ENCODE measurements around the gene ZDHHC24. TPM values are rescaled to one million over a fixed set of nuclear protein-coding genes. Genes with fewer than 3 reads are reported as not detected.

The ZDHHC24 gene
- total and polyA plus RNA-seq, 2 donors (not counting 1 experiment from before 2014, with no cell fraction given) = 6.0 to 11.6 TPM

- no peak overlapping the region for H3K27ac ChIP-seq (ENCODE audit: insufficient read depth, low read length)
- no peaks in the 10 kb centered on the region for H3K4me1 ChIP-seq (ENCODE audit: control insufficient read depth, extremely low read depth, insufficient read depth, low read length)
- no peak overlapping the region for H3K4me3 ChIP-seq (replicated peaks in 1 of 4; ENCODE audit: control extremely low read depth in 1 of 4, insufficient read depth in 1 of 4, low read depth in 3 of 4, low read length in 4 of 4)
- H3K9me3 ChIP-seq (ENCODE audit: control insufficient read depth, insufficient read depth, low read depth, low read length) = no peaks in the 10 kb centered on the region
- no peaks in the 10 kb centered on the region for H4K20me1 ChIP-seq (ENCODE audit: control insufficient read depth, extremely low read depth, insufficient read depth, low read length)
- H3K27me3 ChIP-seq (ENCODE audit: control insufficient read depth, insufficient read depth, low read length) = peaks cover 16% of the 10 kb centered on the region
- no peaks in the 10 kb centered on the region for H3K79me2 ChIP-seq (ENCODE audit: control insufficient read depth, insufficient read depth, low read length)
- TF ChIP-seq EZH2 (IDR thresholded peaks at IDR 0.05; ENCODE audit: low read length, missing control alignments) (no peak), CTCF (conservative IDR thresholded peaks at IDR 0.05 in 1 of 2, IDR thresholded peaks at IDR 0.05 in 1 of 2; ENCODE audit: low read depth in 1 of 2, low read length in 2 of 2) (no peak)
- no peak for DNase-seq (ENCODE audit: low read depth in 2 of 2)
- no peaks in the 10 kb centered on the region for H3K36me3 ChIP-seq (ENCODE audit: control insufficient read depth, insufficient read depth, low read length)
- H2AFZ ChIP-seq (ENCODE audit: low read length) = no peak overlapping the region
- no peak overlapping the region for H3K9ac ChIP-seq (ENCODE audit: insufficient read depth, low read length)
- no peak overlapping the region for H3K4me2 ChIP-seq (ENCODE audit: extremely low read depth, insufficient read depth, low read length)
These were observed 12.0 kb upstream of the ZDHHC24 start for GRCh38 chr11:66557733-66558326.

GRCh38 chr11:66556086-66556485, 10.2 kb upstream of the ZDHHC24 start:
- Histone ChIP-seq H3K9me3 (ENCODE audit: control insufficient read depth, insufficient read depth, low read depth, low read length) (no peaks in the 10 kb centered on the region), H3K79me2 (ENCODE audit: control insufficient read depth, insufficient read depth, low read length) (no peaks in the 10 kb centered on the region), H3K4me2 (ENCODE audit: extremely low read depth, insufficient read depth, low read length) (no peak overlapping the region), H3K27ac (ENCODE audit: insufficient read depth, low read length) (no peak overlapping the region), H3K36me3 (ENCODE audit: control insufficient read depth, insufficient read depth, low read length) (no peaks in the 10 kb centered on the region), H3K4me1 (ENCODE audit: control insufficient read depth, extremely low read depth, insufficient read depth, low read length) (no peaks in the 10 kb centered on the region), H3K27me3 (ENCODE audit: control insufficient read depth, insufficient read depth, low read length) (peaks cover 16% of the 10 kb centered on the region), H3K4me3 (replicated peaks in 1 of 4; ENCODE audit: control extremely low read depth in 1 of 4, insufficient read depth in 1 of 4, low read depth in 3 of 4, low read length in 4 of 4) (no peak overlapping the region), H4K20me1 (ENCODE audit: control insufficient read depth, extremely low read depth, insufficient read depth, low read length) (no peaks in the 10 kb centered on the region), H2AFZ (ENCODE audit: low read length) (no peak overlapping the region), H3K9ac (ENCODE audit: insufficient read depth, low read length) (no peak overlapping the region)
- DNase-seq (ENCODE audit: low read depth in 2 of 2) = no peak
- TF ChIP-seq EZH2 (IDR thresholded peaks at IDR 0.05; ENCODE audit: low read length, missing control alignments) (no peak), CTCF (conservative IDR thresholded peaks at IDR 0.05 in 1 of 2, IDR thresholded peaks at IDR 0.05 in 1 of 2; ENCODE audit: low read depth in 1 of 2, low read length in 2 of 2) (no peak)

GRCh38 chr11:66555416-66555815, 9.6 kb upstream of the ZDHHC24 start:
- Histone ChIP-seq H3K4me3 (replicated peaks in 1 of 4; ENCODE audit: control extremely low read depth in 1 of 4, insufficient read depth in 1 of 4, low read depth in 3 of 4, low read length in 4 of 4) (no peak overlapping the region), H3K27me3 (ENCODE audit: control insufficient read depth, insufficient read depth, low read length) (peaks cover 18% of the 10 kb centered on the region), H3K36me3 (ENCODE audit: control insufficient read depth, insufficient read depth, low read length) (no peaks in the 10 kb centered on the region), H3K27ac (ENCODE audit: insufficient read depth, low read length) (no peak overlapping the region), H3K9ac (ENCODE audit: insufficient read depth, low read length) (no peak overlapping the region), H3K79me2 (ENCODE audit: control insufficient read depth, insufficient read depth, low read length) (no peaks in the 10 kb centered on the region), H2AFZ (ENCODE audit: low read length) (no peak overlapping the region), H3K9me3 (ENCODE audit: control insufficient read depth, insufficient read depth, low read depth, low read length) (no peaks in the 10 kb centered on the region), H3K4me2 (ENCODE audit: extremely low read depth, insufficient read depth, low read length) (no peak overlapping the region), H3K4me1 (ENCODE audit: control insufficient read depth, extremely low read depth, insufficient read depth, low read length) (no peaks in the 10 kb centered on the region), H4K20me1 (ENCODE audit: control insufficient read depth, extremely low read depth, insufficient read depth, low read length) (no peaks in the 10 kb centered on the region)
- TF ChIP-seq EZH2 (IDR thresholded peaks at IDR 0.05; ENCODE audit: low read length, missing control alignments) = no peak
- no peak for TF ChIP-seq CTCF (conservative IDR thresholded peaks at IDR 0.05 in 1 of 2, IDR thresholded peaks at IDR 0.05 in 1 of 2; ENCODE audit: low read depth in 1 of 2, low read length in 2 of 2)
- no peak for DNase-seq (ENCODE audit: low read depth in 2 of 2)

Measured in fibroblast of lung (primary cell).